Fibroblast of gingiva (primary cell): ENCODE measurements around the gene TSLP.
A peak's percentile ranks its signal among the peaks of the same experiment; 100 is the strongest.

ENCODE experiments used
- DNase-seq: peaks from one replicate; pipeline ENCODE4 v3.0.0-alpha.2; 2011; ENCODE audit warnings: low read depth

TSLP gene

GRCh38 chr5:111095982-111096381, 24.5 kb downstream of the TSLP start:
- DNase-seq: no peak

- DNase-seq: peak; percentile 38
These were observed 27.7 kb downstream of the TSLP start for GRCh38 chr5:111099058-111099778.

GRCh38 chr5:111106320-111106948, 34.9 kb downstream of the TSLP start:
- no peak for DNase-seq

- DNase-seq: no peak
These were observed 35.9 kb downstream of the TSLP start for GRCh38 chr5:111107371-111107770.

- DNase-seq: no peak
These were observed 40.4 kb downstream of the TSLP start for GRCh38 chr5:111111956-111112355.

- DNase-seq: no peak
These were observed 42.2 kb downstream of the TSLP start for GRCh38 chr5:111113678-111114077.

GRCh38 chr5:111115229-111115628, 43.7 kb downstream of the TSLP start:
- DNase-seq: no peak

GRCh38 chr5:111116550-111116949, 45.0 kb downstream of the TSLP start:
- DNase-seq: no peak

GRCh38 chr5:111117136-111117535, 45.6 kb downstream of the TSLP start:
- no peak for DNase-seq

- DNase-seq: no peak
These were observed 47.7 kb downstream of the TSLP start for GRCh38 chr5:111119221-111119620.

GRCh38 chr5:111119856-111120255, 48.3 kb downstream of the TSLP start:
- DNase-seq: no peak

GRCh38 chr5:111120911-111121310, 49.4 kb downstream of the TSLP start:
- DNase-seq: no peak

GRCh38 chr5:111121926-111122325, 50.4 kb downstream of the TSLP start:
- no peak for DNase-seq

- DNase-seq: no peak
These were observed 50.9 kb downstream of the TSLP start for GRCh38 chr5:111122398-111122797.

- DNase-seq: no peak
These were observed 53.3 kb downstream of the TSLP start for GRCh38 chr5:111124793-111125192.

GRCh38 chr5:111126896-111127295, 55.4 kb downstream of the TSLP start:
- no peak for DNase-seq
